ENCODE measurements around the gene FERMT1.

- TF ChIP-seq POLR2AphosphoS5 (IDR thresholded peaks at IDR 0.05; ENCODE audit: low read depth) (no peak), EZH2 (IDR thresholded peaks at IDR 0.05; ENCODE audit: low read depth, unreplicated experiment) (no peak), REST (IDR thresholded peaks at IDR 0.05; ENCODE audit: unreplicated experiment) (no peak), ZNF114 (CRISPR knock-in tag; IDR thresholded peaks at IDR 0.05) (no peak), ZNF331 (CRISPR knock-in tag; IDR thresholded peaks at IDR 0.05; ENCODE audit: low read depth) (no peak), CREB1 (CRISPR knock-in tag; IDR thresholded peaks at IDR 0.05; ENCODE audit: low read depth) (no peak), NANOG (IDR thresholded peaks at IDR 0.05; ENCODE audit: borderline replicate concordance) (no peak), EZH2phosphoT487 (IDR thresholded peaks at IDR 0.05; ENCODE audit: unreplicated experiment) (no peak)
- TF ChIP-seq, protein P1, sequence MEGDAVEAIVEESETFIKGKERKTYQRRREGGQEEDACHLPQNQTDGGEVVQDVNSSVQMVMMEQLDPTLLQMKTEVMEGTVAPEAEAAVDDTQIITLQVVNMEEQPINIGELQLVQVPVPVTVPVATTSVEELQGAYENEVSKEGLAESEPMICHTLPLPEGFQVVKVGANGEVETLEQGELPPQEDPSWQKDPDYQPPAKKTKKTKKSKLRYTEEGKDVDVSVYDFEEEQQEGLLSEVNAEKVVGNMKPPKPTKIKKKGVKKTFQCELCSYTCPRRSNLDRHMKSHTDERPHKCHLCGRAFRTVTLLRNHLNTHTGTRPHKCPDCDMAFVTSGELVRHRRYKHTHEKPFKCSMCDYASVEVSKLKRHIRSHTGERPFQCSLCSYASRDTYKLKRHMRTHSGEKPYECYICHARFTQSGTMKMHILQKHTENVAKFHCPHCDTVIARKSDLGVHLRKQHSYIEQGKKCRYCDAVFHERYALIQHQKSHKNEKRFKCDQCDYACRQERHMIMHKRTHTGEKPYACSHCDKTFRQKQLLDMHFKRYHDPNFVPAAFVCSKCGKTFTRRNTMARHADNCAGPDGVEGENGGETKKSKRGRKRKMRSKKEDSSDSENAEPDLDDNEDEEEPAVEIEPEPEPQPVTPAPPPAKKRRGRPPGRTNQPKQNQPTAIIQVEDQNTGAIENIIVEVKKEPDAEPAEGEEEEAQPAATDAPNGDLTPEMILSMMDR (conservative IDR thresholded peaks at IDR 0.05; ENCODE audit: low read depth in 2 of 2) = no peak
Observed at GRCh38 chr20:6168204-6168603, 45.4 kb upstream of the FERMT1 start.

Data from GM23338 (cell line).